Motor neuron (in vitro differentiated cells): Measurements from ENCODE around the gene CDKN2D. TPM values are rescaled to one million over a fixed set of nuclear protein-coding genes. Genes with fewer than 3 reads are reported as not detected.

Experiments used
- ATAC-seq, 8 experiments: fragments of 200-7000 bp; cut with Tn5 transposase; replicated peaks in 6 of 8; 2 replicates each; pipeline ENCODE4 v1.8.0; 2021; ENCODE audit warnings: mild to moderate bottlenecking in 8 of 8, moderate library complexity in 8 of 8
- H3K27ac ChIP-seq, 2 donors: fragments of 250-450 bp; sonication (Bioruptor Pico); 2 replicates each; pipeline ENCODE4 v1.9.0; 2021; ENCODE audit warnings: antibody characterized with exemption in 2 of 2, mild to moderate bottlenecking in 2 of 2, moderate library complexity in 1 of 2
- H3K4me1 ChIP-seq, 2 donors: fragments of 250-450 bp; sonication (Bioruptor Pico); replicated peaks in 1 of 2; 2 replicates each; pipeline ENCODE4 v1.6.1; 2021; ENCODE audit warnings: antibody characterized with exemption in 2 of 2, mild to moderate bottlenecking in 2 of 2, moderate library complexity in 1 of 2
- H3K4me3 ChIP-seq, 5 donors: fragments of 250-450 bp; sonication (Bioruptor Pico); 2 replicates each; pipeline ENCODE4 v1.9.0; 2021; ENCODE audit warnings: antibody characterized with exemption in 5 of 5, mild to moderate bottlenecking in 5 of 5, moderate library complexity in 4 of 5
- WGBS, 10 experiments: fragments of 450-650 bp; shearing (Covaris generic); methylation state at CpG; one replicate each; pipeline ENCODE4 v1.0.0; 2022; 5-methylcytosine and 5-hydroxymethylcytosine counted together
- in situ Hi-C, 9 experiments: fragments of 400-800 bp; cut with MboI; loops; one replicate each; pipeline ENCODE4 v1.15.0; 2021; ENCODE audit warnings: low sequenced_read_pairs in 9 of 9, low pct_unique_long_range_greater_than_20kb in 2 of 9; ENCODE audit not compliant: unreplicated experiment in 9 of 9
- total RNA-seq, 8 experiments: library from RNA; unstranded; fragments of 300-600 nt; gene quantifications; 2 replicates each; pipeline versions ENCODE4 v1.2.3 to v1.2.4, GENCODE V29; 2022

Gene CDKN2D
- 10 to 100 TPM in 5 of 8 experiments, 1 to 10 TPM in 3; 1.9 to 68.6 (median 39.8) TPM for total RNA-seq

DNA sequence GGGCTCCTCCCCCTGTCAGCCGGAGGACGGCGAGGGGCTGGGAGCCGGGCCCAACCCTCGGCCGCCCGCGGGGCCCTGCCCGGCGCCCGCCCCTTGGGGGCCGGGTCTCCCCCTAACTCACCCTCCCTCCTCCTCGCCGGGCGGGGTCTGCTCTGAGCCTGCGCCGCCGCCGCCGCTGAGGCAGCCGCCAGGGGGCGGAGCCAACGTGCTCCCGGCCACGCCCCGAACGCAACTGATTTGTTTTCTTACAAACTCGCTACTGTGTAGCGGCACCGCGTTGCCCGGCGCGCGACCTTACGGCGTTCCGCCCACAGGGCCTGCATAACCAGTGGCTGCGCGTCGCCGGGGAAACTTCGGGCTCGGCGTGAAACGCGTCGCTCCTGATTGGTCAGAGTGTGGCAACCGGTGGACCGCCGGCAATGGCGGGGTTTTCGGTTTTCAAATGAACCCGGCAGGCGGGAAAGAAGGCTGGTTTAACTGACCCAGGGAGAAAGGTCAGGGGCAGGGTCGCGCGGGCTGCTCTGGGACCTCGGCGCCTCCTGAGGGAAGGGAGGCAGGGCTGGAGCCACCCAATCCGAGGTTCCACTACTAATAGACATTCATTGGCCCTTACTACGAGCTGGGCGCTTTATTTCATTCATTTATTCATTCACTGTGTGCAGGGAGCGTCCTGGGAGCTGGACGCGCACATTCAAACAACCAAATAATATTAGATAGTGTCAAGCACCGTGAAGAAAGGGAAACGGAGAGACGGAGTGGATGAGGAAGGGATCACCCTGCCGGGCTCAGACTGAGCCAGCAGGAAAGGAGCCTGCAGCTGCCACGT is at the start of gene CDKN2D:
CDKN2D (minus strand) TSS at position 154 of the 826 bp plus-strand sequence. CDS start 326 bp downstream, outside the sequence.
- in situ Hi-C loops, result no loop called here
- Histone ChIP-seq H3K27ac (peak within 1 kb of the TSS; percentile 69 to 78), H3K4me3 (peak within 1 kb of the TSS; percentile 54 to 88 (median 63)), H3K4me1 (peaks cover 10 to 24% of the 10 kb centered on the region in 2 donors)
- ATAC-seq, result peak; percentile 74 to 86 (median 80)
- WGBS, 10 experiments, result 0 to 1% (median 0%) methylated on average over 1 to 23 of the region's 71 CpGs; no CpG with 5 or more reads in 2 of the 10 experiments

DNA sequence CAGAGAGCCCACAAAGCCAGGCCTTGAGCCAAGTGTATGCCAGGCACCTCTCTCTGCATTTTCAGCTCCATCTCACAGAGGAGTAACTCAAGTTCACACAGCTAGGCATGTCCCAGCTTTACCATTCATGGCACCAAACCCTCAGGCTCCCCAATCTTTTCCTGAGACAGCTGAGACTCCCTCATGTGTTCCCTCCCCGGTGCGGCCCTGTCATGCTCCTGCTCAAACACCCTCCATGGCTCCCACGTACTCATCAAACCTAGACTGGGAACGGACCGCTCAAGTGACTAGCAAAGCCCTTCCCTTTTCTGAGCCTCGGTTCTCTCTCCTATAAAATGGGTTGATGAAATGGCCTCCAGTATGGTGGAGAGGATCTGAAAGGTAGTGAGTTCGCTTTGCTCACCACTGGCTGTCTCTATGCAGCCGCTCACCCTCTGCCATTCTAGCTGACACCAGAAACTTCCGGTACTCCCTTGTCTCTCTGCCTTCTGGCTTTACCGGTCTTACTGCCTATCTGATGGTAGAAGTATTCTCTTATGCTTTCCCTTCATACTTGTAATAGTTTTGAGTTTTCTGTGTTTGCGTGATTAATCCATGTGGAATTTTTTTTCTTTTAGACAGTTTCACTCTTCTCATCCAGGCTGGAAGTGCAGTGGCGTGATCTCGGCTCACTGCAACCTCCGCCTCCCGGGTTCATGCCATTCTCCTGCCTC is 48.8 kb upstream of the CDKN2D start:
- in situ Hi-C loops, result no loop called here

DNA sequence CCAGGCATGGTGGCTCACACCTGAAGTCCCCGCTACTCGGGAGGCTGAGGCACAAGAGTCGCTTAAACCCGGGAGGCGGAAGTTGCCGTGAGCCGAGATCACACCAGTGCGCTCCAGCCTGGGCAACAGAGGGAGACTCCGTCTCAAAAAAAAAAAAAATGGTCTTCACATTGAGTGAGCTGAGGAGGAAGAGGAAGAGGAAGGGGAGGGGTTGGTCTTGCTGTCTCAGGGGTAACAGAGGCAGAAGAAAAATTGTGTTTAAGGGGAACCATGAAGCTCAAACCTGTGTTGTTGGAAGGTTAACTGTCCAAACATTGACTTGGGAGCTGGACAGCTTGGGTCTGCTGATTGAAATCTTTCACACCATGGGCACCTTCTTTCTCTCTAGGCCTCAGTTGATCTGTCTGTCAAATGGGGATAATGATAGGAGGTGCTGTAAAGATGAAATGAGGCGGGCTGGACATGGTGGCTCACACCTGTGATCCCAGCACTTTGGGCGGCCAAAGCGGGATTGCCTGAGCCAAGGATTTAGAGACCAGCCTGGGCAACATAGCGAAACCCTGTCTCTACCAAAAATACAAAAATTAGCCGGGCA is 46.7 kb upstream of the CDKN2D start:
- H3K4me1 ChIP-seq, result no peaks in the 10 kb centered on the region
- no peak overlapping the region for H3K27ac ChIP-seq
- WGBS, 10 experiments, result 88 to 100% (median 97%) methylated on average over 2 to 7 of the region's 14 CpGs; no CpG with 5 or more reads in 1 of the 10 experiments
- no peak overlapping the region for H3K4me3 ChIP-seq
- ATAC-seq, result no peak
- in situ Hi-C loops, result no loop called here

More for the DNA sequence above, 48.8 kb upstream of the CDKN2D start:
- no peak overlapping the region for H3K27ac ChIP-seq
- 60 to 100% (median 100%) methylated on average over 1 to 12 of the region's 15 CpGs; no CpG with 5 or more reads in 1 of the 10 experiments for WGBS, 10 experiments
- H3K4me3 ChIP-seq, result no peak overlapping the region
- peak in 1 of 8 experiments; percentile 60 for ATAC-seq
- no peaks in the 10 kb centered on the region for H3K4me1 ChIP-seq

DNA sequence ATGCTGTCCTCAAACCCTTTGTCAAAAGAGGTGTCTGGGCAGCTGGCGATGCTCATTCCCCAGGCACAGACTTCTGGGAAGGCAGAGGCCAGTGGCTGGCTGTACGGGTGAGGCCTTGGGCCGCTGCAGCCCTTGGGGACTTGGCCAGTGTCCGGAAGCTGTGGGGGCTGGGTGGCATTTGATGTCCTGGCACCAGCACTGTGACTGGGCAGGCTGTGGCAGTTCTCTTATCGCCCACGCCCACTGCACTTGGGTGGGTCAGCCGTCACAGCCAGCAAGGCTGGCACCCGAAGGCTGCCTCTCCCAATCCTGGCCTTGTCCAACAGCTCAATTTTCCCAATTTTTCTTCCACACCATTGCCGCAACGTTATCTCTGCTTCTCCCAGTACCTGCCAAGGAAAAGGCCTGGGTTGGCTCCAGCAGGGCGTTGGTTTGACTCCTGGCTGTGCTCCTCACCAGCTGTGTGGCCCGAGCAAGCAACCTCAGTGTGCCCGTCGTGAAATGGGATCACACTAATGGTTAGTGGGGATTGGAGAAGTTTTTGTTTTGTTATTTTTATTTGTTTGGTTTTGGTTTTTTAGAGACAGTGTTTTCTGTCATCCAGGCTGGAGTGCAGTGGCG is 43.8 kb upstream of the CDKN2D start:
- Histone ChIP-seq H3K4me3 (no peak overlapping the region), H3K27ac (no peak overlapping the region), H3K4me1 (no peaks in the 10 kb centered on the region)
- ATAC-seq, result peak in 1 of 8 experiments; percentile 61
- 24 to 100% (median 97%) methylated on average over 1 to 13 of the region's 15 CpGs; no CpG with 5 or more reads in 2 of the 10 experiments for WGBS, 10 experiments
- in situ Hi-C loops, result no loop called here

DNA sequence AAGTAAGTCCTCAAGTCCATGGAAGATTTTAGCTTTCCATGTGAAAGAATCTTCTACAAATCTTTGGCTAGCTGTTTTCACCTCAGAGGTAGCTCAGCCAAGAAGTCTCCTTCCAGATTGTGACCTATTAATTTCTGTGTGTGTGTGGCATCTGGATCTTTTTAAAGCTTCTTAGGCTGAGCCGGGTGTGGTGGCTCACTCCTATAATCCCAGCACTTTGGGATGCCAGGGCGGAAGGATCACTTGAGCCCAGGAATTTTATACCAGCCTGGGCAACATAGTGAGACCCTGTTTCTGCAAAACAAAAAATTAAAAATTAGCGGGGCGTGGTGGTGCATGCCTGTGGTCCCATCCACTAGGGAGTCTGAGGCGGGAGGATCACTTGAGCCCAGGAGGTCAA is 43.1 kb upstream of the CDKN2D start:
- ATAC-seq, result no peak
- 20 to 100% (median 80%) methylated on average over 1 to 5 of the region's 5 CpGs; no CpG with 5 or more reads in 3 of the 10 experiments for WGBS, 10 experiments
- in situ Hi-C loops, result no loop called here
- no peaks in the 10 kb centered on the region for H3K4me1 ChIP-seq
- no peak overlapping the region for H3K4me3 ChIP-seq
- H3K27ac ChIP-seq, result no peak overlapping the region

DNA sequence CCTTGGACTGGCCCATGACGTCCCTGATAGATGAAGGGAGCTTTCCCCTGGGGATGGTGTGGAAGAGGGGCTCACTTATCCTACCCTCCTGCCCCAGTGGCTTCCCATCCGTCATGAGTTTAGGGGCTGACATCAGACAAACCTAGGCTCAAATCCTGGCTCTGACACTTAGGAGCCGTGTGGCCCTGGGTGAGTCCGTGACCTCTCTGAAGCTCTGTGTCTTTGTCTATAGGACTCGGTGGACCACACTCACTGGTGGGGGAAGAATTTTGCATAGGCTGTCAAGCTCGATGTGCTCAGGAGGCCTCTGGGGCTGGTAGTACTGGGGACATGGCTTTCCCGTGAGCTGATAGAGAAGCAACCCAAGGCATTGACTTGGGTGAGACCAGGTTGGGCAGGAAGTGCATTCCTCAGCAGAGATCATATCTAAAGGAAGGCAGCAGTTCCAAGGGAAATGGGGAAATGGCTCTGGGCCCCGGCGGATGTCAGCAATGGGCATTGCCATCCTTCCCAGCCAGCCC is 35.7 kb upstream of the CDKN2D start:
- WGBS, 10 experiments, result 80 to 100% (median 92%) methylated on average over 1 to 6 of the region's 9 CpGs; no CpG with 5 or more reads in 3 of the 10 experiments
- no peak for ATAC-seq
- Histone ChIP-seq H3K4me3 (no peak overlapping the region), H3K4me1 (peaks cover 8 to 10% of the 10 kb centered on the region in 2 donors), H3K27ac (no peak overlapping the region)
- in situ Hi-C loops, result no loop called here

DNA sequence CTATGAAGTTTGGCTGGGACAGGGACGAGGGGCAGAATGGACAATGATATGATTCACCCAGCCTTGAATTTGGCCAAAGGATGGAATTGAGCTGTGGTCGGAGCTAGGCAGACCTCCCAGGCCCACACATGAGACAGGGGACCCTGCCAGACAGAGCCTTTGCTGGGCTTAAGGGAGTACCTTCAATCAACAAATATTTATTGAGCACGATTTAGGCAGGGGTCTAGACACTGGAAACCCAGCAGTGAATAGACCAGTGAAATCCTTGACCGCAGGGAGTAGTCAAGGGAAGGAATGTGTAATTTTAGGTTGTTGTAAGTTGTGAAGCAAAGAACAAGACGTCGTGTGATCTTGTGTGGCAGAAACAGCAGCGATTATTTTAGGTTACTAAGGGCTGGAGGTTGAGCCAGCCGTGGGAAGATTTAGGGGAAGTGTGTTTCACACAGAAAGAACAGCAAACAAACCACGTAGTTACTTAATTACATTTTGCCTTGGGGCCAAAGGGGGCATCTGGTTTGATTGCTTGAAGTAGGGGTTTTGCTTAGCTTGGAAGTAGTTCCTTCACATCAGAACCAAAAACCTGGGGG is 35.2 kb upstream of the CDKN2D start:
- no peak overlapping the region for H3K27ac ChIP-seq
- peaks cover 8 to 10% of the 10 kb centered on the region in 2 donors for H3K4me1 ChIP-seq
- in situ Hi-C loops, result no loop called here
- H3K4me3 ChIP-seq, result no peak overlapping the region
- 27 to 80% (median 62%) methylated on average over 1 to 8 of the region's 9 CpGs; no CpG with 5 or more reads in 3 of the 10 experiments for WGBS, 10 experiments
- ATAC-seq, result peak in 2 of 8 experiments; percentile 6 to 8

DNA sequence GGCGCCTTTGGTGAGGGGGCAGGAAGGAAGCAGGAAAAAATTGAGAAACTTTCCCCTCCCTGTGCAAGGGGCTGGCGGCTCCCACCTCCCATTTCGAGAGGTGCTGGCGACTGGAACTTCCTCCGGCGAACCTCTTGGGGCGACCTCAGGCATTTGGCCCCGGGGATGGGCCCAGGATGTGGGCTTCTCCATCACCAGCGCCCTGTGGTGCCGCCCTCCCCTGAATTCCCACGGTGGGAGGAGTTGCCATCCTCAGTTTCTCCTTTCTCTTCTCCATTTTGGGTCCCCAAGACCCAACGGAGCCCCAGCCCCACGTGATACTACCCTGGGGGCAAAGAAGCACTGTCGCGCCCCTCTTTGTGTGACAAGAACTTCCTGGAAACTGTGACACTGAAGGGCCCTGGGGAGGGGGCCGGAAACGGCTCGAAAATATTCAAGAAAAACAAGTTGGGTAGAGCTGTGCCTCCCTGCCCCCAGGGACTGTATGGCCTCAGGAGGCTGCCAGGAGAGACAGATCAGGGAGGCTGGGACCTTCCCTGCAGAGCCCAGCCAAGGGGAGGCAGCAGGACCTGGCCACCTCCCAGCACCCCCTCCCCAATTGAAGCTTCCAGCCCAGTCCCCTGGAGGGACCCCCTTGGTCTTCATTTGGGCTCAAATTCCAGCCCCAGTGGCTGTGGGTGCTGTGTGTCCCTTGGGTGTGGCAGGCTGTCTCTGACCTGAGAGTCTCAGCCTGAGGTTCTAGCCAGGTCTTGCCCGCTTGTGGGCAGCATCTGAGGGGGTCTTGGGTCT is 34.5 kb upstream of the CDKN2D start:
- peak overlapping the region; percentile 76 to 99 (median 93) for H3K4me3 ChIP-seq
- peak overlapping the region; percentile 88 to 92 for H3K27ac ChIP-seq
- peak in 4 of 8 experiments; percentile 4 to 11 (median 5) for ATAC-seq
- peaks cover 8 to 10% of the 10 kb centered on the region in 2 donors for H3K4me1 ChIP-seq
- 0 to 80% (median 0%) methylated on average over 1 to 5 of the region's 19 CpGs; no CpG with 5 or more reads in 6 of the 10 experiments for WGBS, 10 experiments
- in situ Hi-C loops, result no loop called here

DNA sequence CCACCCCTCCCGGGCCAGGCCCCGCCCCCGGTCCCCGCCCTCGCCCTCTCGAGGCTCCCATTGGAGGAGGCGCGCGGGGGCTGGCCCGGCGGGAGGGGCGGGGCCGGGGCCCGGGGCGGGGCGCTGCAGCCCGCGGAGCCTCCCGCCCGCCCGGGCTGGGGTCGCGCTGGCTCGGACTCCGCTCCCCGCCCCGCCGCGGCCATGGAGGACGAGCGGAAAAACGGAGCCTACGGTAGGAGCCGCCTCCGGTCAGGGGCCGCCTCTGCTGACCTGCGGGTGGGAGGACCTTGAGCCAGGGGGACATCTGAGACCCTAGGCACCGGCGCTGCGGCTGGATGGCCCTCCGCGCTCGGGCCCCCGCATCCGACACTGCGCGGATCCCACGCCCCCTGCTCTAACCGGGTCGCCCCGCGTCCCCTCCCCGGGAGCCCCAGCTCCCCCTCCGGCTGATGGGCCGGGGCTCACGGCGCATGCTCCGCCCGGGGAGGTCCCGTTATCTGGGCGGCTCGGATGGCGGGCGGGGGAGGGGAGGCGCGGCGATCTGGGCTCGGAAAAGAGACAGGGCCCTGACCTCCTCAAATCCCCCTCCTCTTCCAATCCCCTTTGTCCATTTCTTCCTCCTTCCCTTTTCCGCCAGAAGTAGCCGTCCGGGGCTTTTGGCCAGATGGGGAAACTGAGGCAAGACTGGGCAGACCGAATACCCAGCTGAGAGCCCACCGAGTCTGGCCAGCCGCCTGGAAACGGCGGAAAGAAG is 33.7 kb upstream of the CDKN2D start:
- in situ Hi-C loops, result no loop called here
- peak overlapping the region; percentile 76 to 99 (median 93) for H3K4me3 ChIP-seq
- peak; percentile 92 to 97 (median 95) for ATAC-seq
- H3K27ac ChIP-seq, result peak overlapping the region; percentile 88 to 92
- H3K4me1 ChIP-seq, result peaks cover 8 to 10% of the 10 kb centered on the region in 2 donors
- WGBS, 10 experiments, result 0% methylated on average over 1 of the region's 76 CpGs; no CpG with 5 or more reads in 9 of the 10 experiments

DNA sequence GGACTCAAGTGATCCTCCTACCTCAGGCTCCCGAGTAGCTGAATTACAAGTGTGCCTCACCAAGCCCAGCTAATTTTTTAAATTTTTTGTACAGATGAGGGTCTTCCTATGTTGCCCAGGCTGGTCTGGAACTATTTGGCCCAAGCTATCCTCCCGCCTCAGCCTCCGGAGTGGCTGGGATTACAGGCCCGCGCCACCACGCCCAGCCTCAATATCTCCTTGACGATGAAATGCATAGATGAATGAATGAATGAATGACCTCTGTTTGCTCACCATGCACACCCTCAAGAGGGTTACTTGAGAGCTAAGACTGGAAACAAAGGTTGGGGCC is 33.2 kb upstream of the CDKN2D start:
- Histone ChIP-seq H3K4me1 (peaks cover 8 to 10% of the 10 kb centered on the region in 2 donors), H3K4me3 (peak overlapping the region; percentile 76 to 99 (median 93)), H3K27ac (no peak overlapping the region)
- 17 to 57% (median 30%) methylated on average over 1 to 2 of the region's 7 CpGs; no CpG with 5 or more reads in 6 of the 10 experiments for WGBS, 10 experiments
- in situ Hi-C loops, result no loop called here
- ATAC-seq, result no peak

DNA sequence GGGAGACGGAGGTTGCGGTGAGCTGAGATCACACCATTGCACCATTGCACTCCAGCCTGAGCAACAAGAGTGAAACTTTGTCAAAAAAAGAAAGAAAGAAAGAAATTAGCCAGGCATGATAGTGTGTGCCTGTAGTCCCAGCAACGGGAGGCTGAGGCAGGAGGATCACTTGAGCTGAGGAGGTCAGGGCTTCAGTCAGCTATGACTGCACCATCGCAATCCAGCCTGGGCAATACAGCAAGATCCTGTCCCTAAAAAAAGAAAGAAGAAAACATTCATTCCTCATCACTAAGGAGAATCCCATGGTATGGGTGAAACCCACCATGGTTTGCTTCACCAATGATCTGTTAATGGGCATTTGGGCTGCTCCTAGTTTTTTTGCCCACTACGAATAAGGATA is 31.4 kb upstream of the CDKN2D start:
- in situ Hi-C loops, result no loop called here
- Histone ChIP-seq H3K4me1 (peaks cover 8 to 10% of the 10 kb centered on the region in 2 donors), H3K27ac (no peak overlapping the region), H3K4me3 (no peak overlapping the region)
- ATAC-seq, result no peak
- WGBS, 10 experiments, result 68 to 100% (median 83%) methylated on average over 1 to 5 of the region's 5 CpGs; no CpG with 5 or more reads in 1 of the 10 experiments
